SK-N-SH (cell line): ENCODE results near the gene CLEC2A. TPM values are rescaled to one million over a fixed set of nuclear protein-coding genes. Genes with fewer than 3 reads are reported as not detected.

Experiments
- CTCF ChIA-PET: fragments of 300-600, 350-600 bp; formaldehyde crosslinking; extraction: SDS; loops from one replicate; lab custom pipeline; 2021; lab: Yijun Ruan, JAX
- POLR2A ChIA-PET: fragments of 350-600 bp; sonication (Branson Sonifier 250); formaldehyde crosslinking; extraction: SDS; loops from one replicate; lab custom pipeline; 2020; ENCODE audit warnings: antibody characterized with exemption, inconsistent platforms; lab: Yijun Ruan, JAX
- DNase-seq: peaks from one replicate; pipeline ENCODE4 v3.0.0; 2012
- H2AFZ ChIP-seq: fragments of 200-600 bp; sonication (generic); 2 replicates; pipeline ENCODE4 v1.8.1; 2016; ENCODE audit warnings: antibody characterized with exemption, mild to moderate bottlenecking, low read depth
- H3F3A ChIP-seq: fragments of 200-600 bp; sonication (generic); replicated peaks from 2 replicates; pipeline ENCODE3; 2016; ENCODE audit warnings: antibody characterized with exemption, mild to moderate bottlenecking; ENCODE audit not compliant: insufficient read depth
- H3K27ac ChIP-seq, 2 experiments: fragments of 200-500 bp in 1 of 2; fragments of 200-600 bp in 1 of 2; sonication (Bioruptor generic) in 1 of 2; sonication (generic), shearing (Covaris generic) in 1 of 2; 2 replicates each; pipeline versions ENCODE4 v1.5.1 to v1.6.1; 2014 to 2016; ENCODE audit warnings: low read depth in 2 of 2, inconsistent platforms in 1 of 2, low read length in 1 of 2, mild to moderate bottlenecking in 1 of 2, mixed read lengths in 1 of 2
- H3K27me3 ChIP-seq: fragments of 200-600 bp; sonication (generic), shearing (Covaris generic); 2 replicates; pipeline ENCODE4 v1.6.1; 2016; ENCODE audit warnings: mixed run types; ENCODE audit not compliant: insufficient read depth
- H3K36me3 ChIP-seq, 2 experiments: fragments of 200-500 bp in 1 of 2; fragments of 200-600 bp in 1 of 2; sonication (Bioruptor generic) in 1 of 2; sonication (generic) in 1 of 2; replicated peaks in 1 of 2; 2 replicates each; pipeline versions ENCODE3 to v1.5.1; 2014 to 2016; ENCODE audit warnings: low read length in 1 of 2, mild to moderate bottlenecking in 1 of 2; ENCODE audit not compliant: insufficient read depth in 2 of 2, control insufficient read depth in 1 of 2
- H3K4me1 ChIP-seq, 2 experiments: fragments of 200-500 bp in 1 of 2; fragments of 200-600 bp in 1 of 2; sonication (Bioruptor generic) in 1 of 2; sonication (generic), shearing (Covaris generic) in 1 of 2; 2 replicates each; pipeline versions ENCODE4 v1.5.1 to v1.6.1; 2014 to 2016; ENCODE audit warnings: low read depth in 1 of 2, low read length in 1 of 2, mixed run types in 1 of 2; ENCODE audit not compliant: insufficient read depth in 2 of 2, control insufficient read depth in 1 of 2
- H3K4me2 ChIP-seq: fragments of 200-600 bp; sonication (generic), shearing (Covaris generic); 2 replicates; pipeline ENCODE4 v1.6.1; 2017; ENCODE audit warnings: mixed run types
- H3K4me3 ChIP-seq, 2 experiments: fragments of 200-500 bp in 1 of 2; fragments of 200-600 bp in 1 of 2; sonication (Bioruptor generic) in 1 of 2; sonication (generic), shearing (Covaris generic) in 1 of 2; 2 replicates each; pipeline versions ENCODE4 v1.5.1 to v1.8.1; 2014 to 2016; ENCODE audit warnings: low read depth in 2 of 2, inconsistent platforms in 1 of 2, low read length in 1 of 2, mild to moderate bottlenecking in 1 of 2, mixed read lengths in 1 of 2, moderate library complexity in 1 of 2
- H3K79me2 ChIP-seq: fragments of 200-600 bp; sonication (generic); 2 replicates; pipeline ENCODE4 v1.8.1; 2017; ENCODE audit warnings: mild to moderate bottlenecking; ENCODE audit not compliant: insufficient read depth
- H3K9ac ChIP-seq: fragments of 200-600 bp; sonication (generic); 2 replicates; pipeline ENCODE4 v1.6.1; 2017; ENCODE audit warnings: mixed run types
- H3K9me2 ChIP-seq: fragments of 200-600 bp; sonication (generic); 2 replicates; pipeline ENCODE4 v1.6.1; 2017; ENCODE audit warnings: mixed run types
- H3K9me3 ChIP-seq: fragments of 200-600 bp; sonication (generic); 2 replicates; pipeline ENCODE4 v1.6.1; 2017; ENCODE audit warnings: mixed run types, mild to moderate bottlenecking, moderate library complexity
- H4K20me1 ChIP-seq: fragments of 200-600 bp; sonication (generic); 2 replicates; pipeline ENCODE4 v1.6.1; 2017; ENCODE audit warnings: mild to moderate bottlenecking, mixed run types; ENCODE audit not compliant: insufficient read depth
- ELF1 ChIP-seq: IDR thresholded peaks from 2 replicates; pipeline ENCODE4 v1.4.0; 2012
- EP300 ChIP-seq, 2 experiments: IDR thresholded peaks; 2 replicates each; pipeline versions ENCODE4 v1.4.0 to v1.6.1; 2012; ENCODE audit warnings: borderline replicate concordance in 1 of 2, low read depth in 1 of 2, low read length in 1 of 2
- EZH2phosphoT487 ChIP-seq: fragments of 200-600 bp; sonication (generic); IDR thresholded peaks from 2 replicates; pipeline ENCODE4 v1.6.1; 2017; ENCODE audit warnings: low read depth, mixed run types, mild to moderate bottlenecking, antibody characterized with exemption, moderate library complexity, borderline replicate concordance
- FOSL2 ChIP-seq: IDR thresholded peaks from 2 replicates; pipeline ENCODE4 v1.4.0; 2012; ENCODE audit warnings: low read depth, mild to moderate bottlenecking, moderate library complexity, borderline replicate concordance
- GATA2 ChIP-seq: sonication (generic); formaldehyde crosslinking; IDR thresholded peaks from 2 replicates; pipeline ENCODE4 v1.5.0; 2020; ENCODE audit warnings: mild to moderate bottlenecking, missing genetic modification reagents
- MEF2A ChIP-seq: IDR thresholded peaks from 2 replicates; pipeline ENCODE4 v1.4.0; 2012; ENCODE audit warnings: low read depth, borderline replicate concordance
- RAD21 ChIP-seq: IDR thresholded peaks from 2 replicates; pipeline ENCODE4 v1.6.1; 2012; ENCODE audit warnings: mild to moderate bottlenecking, low read length
- RCOR1 ChIP-seq: fragments of 150-350 bp; IDR thresholded peaks from 2 replicates; pipeline ENCODE4 v1.6.1; 2017; ENCODE audit warnings: antibody characterized with exemption, low read length
- RFX5 ChIP-seq: IDR thresholded peaks from 2 replicates; pipeline ENCODE4 v1.6.1; 2012; ENCODE audit warnings: mild to moderate bottlenecking, improper control_type of control experiment, low read length
- RXRA ChIP-seq: IDR thresholded peaks from 2 replicates; pipeline ENCODE4 v1.4.0; 2012; ENCODE audit warnings: low read depth, mild to moderate bottlenecking, borderline replicate concordance
- SIN3A ChIP-seq: IDR thresholded peaks from 2 replicates; pipeline ENCODE4 v1.6.1; 2012; ENCODE audit warnings: low read depth, mild to moderate bottlenecking, low read length, moderate library complexity, borderline replicate concordance
- SMC3 ChIP-seq: IDR thresholded peaks from 2 replicates; pipeline ENCODE4 v1.6.1; 2012; ENCODE audit warnings: low read depth, low read length, improper control_type of control experiment
- TAF1 ChIP-seq: IDR thresholded peaks from 2 replicates; pipeline ENCODE4 v1.6.1; 2012; ENCODE audit warnings: low read depth, mild to moderate bottlenecking, low read length, moderate library complexity, borderline replicate concordance
- TEAD4 ChIP-seq: IDR thresholded peaks from 2 replicates; pipeline ENCODE4 v1.4.0; 2012; ENCODE audit warnings: mild to moderate bottlenecking, borderline replicate concordance; ENCODE audit not compliant: insufficient read depth
- USF2 ChIP-seq: fragments of 150-350 bp; IDR thresholded peaks from 2 replicates; pipeline ENCODE4 v1.6.1; 2017; ENCODE audit warnings: antibody characterized with exemption, low read length, low read depth, borderline replicate concordance
- whole genome bisulfite sequencing: methylation state at CpG from one replicate; pipeline ENCODE4 v1.1.6; 2017; ENCODE audit warnings: low lambda C conversion rate; 5-methylcytosine and 5-hydroxymethylcytosine counted together
- polyA plus RNA-seq, 3 experiments: library from polyadenylated mRNA; depleted of rRNA; stranded (reverse); fragments of >200 nt; gene quantifications; 2 replicates each; pipeline ENCODE4 v1.2.3, GENCODE V29; 2012
- TF ChIP-seq, protein P1 (sequence below): fragments of 200-600 bp; sonication (generic); IDR thresholded peaks from 2 replicates; pipeline ENCODE4 v1.6.1; 2017; ENCODE audit warnings: antibody characterized with exemption, mild to moderate bottlenecking, moderate library complexity

The CLEC2A gene
- polyA plus RNA-seq, 1 of the 3 experiments (the other 2 are of a cell fraction), result not detected

DNA sequence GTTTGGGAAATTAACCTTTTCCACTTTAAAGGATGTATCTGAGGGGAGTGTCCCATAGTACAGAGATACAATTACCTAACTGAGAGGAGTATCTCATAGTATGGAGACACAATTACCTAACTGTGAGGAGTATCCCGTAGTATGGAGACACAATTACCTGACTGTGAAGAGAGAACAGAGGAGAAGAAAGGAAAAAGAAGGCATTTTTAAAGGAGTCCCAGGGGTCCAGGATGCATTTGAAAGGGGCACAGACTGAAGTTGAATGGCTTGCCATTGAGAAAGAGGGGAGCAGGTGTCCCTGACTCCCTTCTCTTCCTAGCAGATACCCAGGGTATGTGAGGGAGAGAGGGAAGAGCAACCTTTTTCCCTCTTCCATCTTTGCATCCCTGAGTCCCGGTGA lies 33.0 kb downstream of the CLEC2A start:
- no peaks in the 10 kb centered on the region for H4K20me1 ChIP-seq
- TF ChIP-seq ELF1, result no peak
- no peak for TF ChIP-seq FOSL2
- no peak for TF ChIP-seq TAF1
- TF ChIP-seq, protein P1, sequence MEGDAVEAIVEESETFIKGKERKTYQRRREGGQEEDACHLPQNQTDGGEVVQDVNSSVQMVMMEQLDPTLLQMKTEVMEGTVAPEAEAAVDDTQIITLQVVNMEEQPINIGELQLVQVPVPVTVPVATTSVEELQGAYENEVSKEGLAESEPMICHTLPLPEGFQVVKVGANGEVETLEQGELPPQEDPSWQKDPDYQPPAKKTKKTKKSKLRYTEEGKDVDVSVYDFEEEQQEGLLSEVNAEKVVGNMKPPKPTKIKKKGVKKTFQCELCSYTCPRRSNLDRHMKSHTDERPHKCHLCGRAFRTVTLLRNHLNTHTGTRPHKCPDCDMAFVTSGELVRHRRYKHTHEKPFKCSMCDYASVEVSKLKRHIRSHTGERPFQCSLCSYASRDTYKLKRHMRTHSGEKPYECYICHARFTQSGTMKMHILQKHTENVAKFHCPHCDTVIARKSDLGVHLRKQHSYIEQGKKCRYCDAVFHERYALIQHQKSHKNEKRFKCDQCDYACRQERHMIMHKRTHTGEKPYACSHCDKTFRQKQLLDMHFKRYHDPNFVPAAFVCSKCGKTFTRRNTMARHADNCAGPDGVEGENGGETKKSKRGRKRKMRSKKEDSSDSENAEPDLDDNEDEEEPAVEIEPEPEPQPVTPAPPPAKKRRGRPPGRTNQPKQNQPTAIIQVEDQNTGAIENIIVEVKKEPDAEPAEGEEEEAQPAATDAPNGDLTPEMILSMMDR, result no peak
- TF ChIP-seq SIN3A, result no peak
- no peak for TF ChIP-seq EP300 (IDR thresholded peaks at IDR 0.05; ENCODE audit: borderline replicate concordance in 1 of 2, low read depth in 1 of 2, low read length in 1 of 2)
- no peak for TF ChIP-seq EZH2phosphoT487
- no peak for TF ChIP-seq RFX5
- TF ChIP-seq MEF2A, result no peak
- no peak for TF ChIP-seq RCOR1
- TF ChIP-seq USF2, result no peak
- TF ChIP-seq RXRA, result no peak
- TF ChIP-seq RAD21, result no peak
- no peak for TF ChIP-seq SMC3
- no peak for TF ChIP-seq GATA2 (CRISPR knock-in tag)
- 2% methylated on average over 2 of the region's 2 CpGs for WGBS
- H3F3A ChIP-seq, result no peaks in the 10 kb centered on the region
- H3K4me3 ChIP-seq, result no peak overlapping the region
- peaks cover 1% of the 10 kb centered on the region; the same call in 1 of the 2 replicates for H3K27me3 ChIP-seq
- H3K4me1 ChIP-seq, result no peaks in the 10 kb centered on the region
- DNase-seq, result no peak
- no peak overlapping the region for H3K4me2 ChIP-seq
- CTCF ChIA-PET, result no interaction called here
- H3K9ac ChIP-seq, result no peak overlapping the region
- H2AFZ ChIP-seq, result no peak overlapping the region
- H3K79me2 ChIP-seq, result no peaks in the 10 kb centered on the region
- no peaks in the 10 kb centered on the region for H3K36me3 ChIP-seq
- POLR2A ChIA-PET, result no interaction called here
- H3K9me2 ChIP-seq, result no peaks in the 10 kb centered on the region
- no peak overlapping the region for H3K27ac ChIP-seq
- no peaks in the 10 kb centered on the region for H3K9me3 ChIP-seq

DNA sequence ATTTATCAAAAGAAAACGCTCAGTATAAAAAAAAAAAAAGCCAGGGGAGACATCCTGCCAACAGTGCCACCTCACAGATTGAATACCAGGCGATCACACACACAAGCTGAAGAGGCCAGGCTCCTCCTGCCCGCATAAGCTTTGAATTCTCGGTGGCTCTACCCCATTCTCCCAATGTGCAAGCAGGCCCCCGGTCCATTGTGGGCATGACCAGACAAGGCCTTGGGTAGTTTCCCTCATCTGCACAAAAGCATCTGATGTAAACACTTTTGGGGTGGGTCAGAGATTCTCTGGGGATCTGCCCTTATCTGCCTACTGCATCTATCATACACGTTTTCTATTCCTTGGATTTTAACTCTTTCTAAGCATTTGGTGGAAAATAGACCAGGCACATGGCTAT lies 34.6 kb downstream of the CLEC2A start:
- TF ChIP-seq TEAD4 (no peak), SIN3A (no peak), RAD21 (no peak), ELF1 (no peak), FOSL2 (no peak)
- Histone ChIP-seq H3K4me3 (no peak overlapping the region), H3K9me3 (no peaks in the 10 kb centered on the region), H3K36me3 (no peaks in the 10 kb centered on the region), H3K79me2 (no peaks in the 10 kb centered on the region), H2AFZ (no peak overlapping the region), H3K9me2 (no peaks in the 10 kb centered on the region), H4K20me1 (no peaks in the 10 kb centered on the region), H3K4me1 (no peaks in the 10 kb centered on the region), H3K27ac (no peak overlapping the region), H3K4me2 (no peak overlapping the region), H3K27me3 (peaks cover 10% of the 10 kb centered on the region; the same call in 1 of the 2 replicates), H3K9ac (no peak overlapping the region), H3F3A (no peaks in the 10 kb centered on the region)
- WGBS, result 6% methylated on average over 6 of the region's 6 CpGs
- CTCF ChIA-PET, result no interaction called here
- POLR2A ChIA-PET, result no interaction called here
- no peak for DNase-seq
